GM18907 (cell line): Measurements from ENCODE around the gene CACNB2.

ENCODE experiments used
- ATAC-seq: cut with Tn5 transposase; IDR thresholded peaks from one replicate; pipeline ENCODE4 v1.9.1; 2021; ENCODE audit warnings: mild to moderate bottlenecking, moderate library complexity; ENCODE audit not compliant: unreplicated experiment

Gene CACNB2

GRCh38 chr10:18328941-18329340 is 188.7 kb downstream of the CACNB2 start:
- ATAC-seq: no peak

- ATAC-seq: no peak
Measured at GRCh38 chr10:18332048-18332447, 191.8 kb downstream of the CACNB2 start.

- no peak for ATAC-seq
Measured at GRCh38 chr10:18332484-18332883, 192.3 kb downstream of the CACNB2 start.

- ATAC-seq: no peak
Measured at GRCh38 chr10:18333621-18334020, 193.4 kb downstream of the CACNB2 start.

GRCh38 chr10:18334116-18334867 is 194.1 kb downstream of the CACNB2 start:
- no peak for ATAC-seq

GRCh38 chr10:18340496-18341051 is 200.3 kb downstream of the CACNB2 start:
- no peak for ATAC-seq

- ATAC-seq: no peak
Measured at GRCh38 chr10:18341055-18341454, 200.8 kb downstream of the CACNB2 start.

- no peak for ATAC-seq
Measured at GRCh38 chr10:18343573-18343972, 203.3 kb downstream of the CACNB2 start.

GRCh38 chr10:18345308-18345707 is 205.1 kb downstream of the CACNB2 start:
- no peak for ATAC-seq

GRCh38 chr10:18350340-18350739 is 210.1 kb downstream of the CACNB2 start:
- ATAC-seq: no peak

GRCh38 chr10:18351421-18351820 is 211.2 kb downstream of the CACNB2 start:
- peak; percentile 53 for ATAC-seq

- ATAC-seq: no peak
Measured at GRCh38 chr10:18352175-18352574, 212.0 kb downstream of the CACNB2 start.

GRCh38 chr10:18359812-18360211 is 219.6 kb downstream of the CACNB2 start:
- no peak for ATAC-seq

GRCh38 chr10:18362892-18363291 is 222.7 kb downstream of the CACNB2 start:
- no peak for ATAC-seq

- ATAC-seq: peak; percentile 96
Measured at GRCh38 chr10:18364987-18365775, 225.0 kb downstream of the CACNB2 start.

- ATAC-seq: no peak
Measured at GRCh38 chr10:18367840-18368239, 227.6 kb downstream of the CACNB2 start.

- ATAC-seq: no peak
Measured at GRCh38 chr10:18368273-18368672, 228.0 kb downstream of the CACNB2 start.

- ATAC-seq: no peak
Measured at GRCh38 chr10:18368682-18369081, 228.5 kb downstream of the CACNB2 start.

- ATAC-seq: no peak
Measured at GRCh38 chr10:18369859-18370473, 229.7 kb downstream of the CACNB2 start.

- no peak for ATAC-seq
Measured at GRCh38 chr10:18376650-18377049, 236.4 kb downstream of the CACNB2 start.

GRCh38 chr10:18377898-18378297 is 237.7 kb downstream of the CACNB2 start:
- no peak for ATAC-seq
